Inferior parietal cortex (tissue), 1 donor: ENCODE measurements around the gene OR4D5.

ENCODE experiments used
- DNase-seq: peaks from one replicate; pipeline ENCODE4 v3.0.0-alpha.2; 2016; ENCODE audit errors: extremely low spot score

Gene OR4D5

GRCh38 chr11:123939317-123939716, at the start of gene OR4D5:
OR4D5 (plus strand) TSS chr11:123939617; CDS start chr11:123939617, 0 bp downstream.
- no peak for DNase-seq

- peak; percentile 23 for DNase-seq
These were observed 47.4 kb upstream of the OR4D5 start for GRCh38 chr11:123892031-123892430.

- DNase-seq: no peak
These were observed 39.6 kb upstream of the OR4D5 start for GRCh38 chr11:123899792-123900191.

GRCh38 chr11:123901867-123902266, 37.5 kb upstream of the OR4D5 start, which contains the start of gene OR8D4:
OR8D4 (plus strand) TSS chr11:123902167; CDS start chr11:123906432, 4,265 bp downstream.
- DNase-seq: no peak

- no peak for DNase-seq
These were observed 35.5 kb upstream of the OR4D5 start for GRCh38 chr11:123903932-123904331.

GRCh38 chr11:123904932-123905331, 34.5 kb upstream of the OR4D5 start:
- no peak for DNase-seq

GRCh38 chr11:123905826-123906225, 33.6 kb upstream of the OR4D5 start:
- DNase-seq: peak; percentile 17

GRCh38 chr11:123920943-123921342, 18.5 kb upstream of the OR4D5 start:
- no peak for DNase-seq

GRCh38 chr11:123924027-123924426, 15.4 kb upstream of the OR4D5 start:
- DNase-seq: no peak

- no peak for DNase-seq
These were observed 3.0 kb downstream of the OR4D5 start for GRCh38 chr11:123942413-123942812.

GRCh38 chr11:123943738-123944137, 4.3 kb downstream of the OR4D5 start, which contains the start of gene OR6T1:
OR6T1 (minus strand) TSS chr11:123943838; CDS start chr11:123943838, 0 bp downstream.
- no peak for DNase-seq

- DNase-seq: no peak
These were observed 5.7 kb downstream of the OR4D5 start for GRCh38 chr11:123945132-123945531.

- DNase-seq: no peak
These were observed 17.3 kb downstream of the OR4D5 start for GRCh38 chr11:123956752-123957151.

GRCh38 chr11:123973816-123974215, 34.4 kb downstream of the OR4D5 start:
- no peak for DNase-seq

GRCh38 chr11:123976770-123977560, 37.5 kb downstream of the OR4D5 start:
- DNase-seq: no peak

GRCh38 chr11:123977731-123978347, 38.4 kb downstream of the OR4D5 start, which contains the start of gene OR10S1:
OR10S1 (minus strand) TSS chr11:123977781; CDS start chr11:123977664, 117 bp downstream.
- no peak for DNase-seq

- no peak for DNase-seq
These were observed 39.9 kb downstream of the OR4D5 start for GRCh38 chr11:123979311-123979710.
